GM21381 (cell line): ENCODE data around the gene UXS1.
A peak's percentile ranks its signal among the peaks of the same experiment; 100 is the strongest.

Source experiments
- ATAC-seq: cut with Tn5 transposase; IDR thresholded peaks from one replicate; pipeline ENCODE4 v1.9.1; 2021; ENCODE audit warnings: mild to moderate bottlenecking, moderate library complexity; ENCODE audit not compliant: unreplicated experiment

Gene UXS1

GRCh38 chr2:106189764-106190468 is 4.2 kb downstream of the UXS1 start:
- no peak for ATAC-seq

GRCh38 chr2:106189325-106189724 is 4.8 kb downstream of the UXS1 start:
- peak; percentile 14 for ATAC-seq

DNA sequence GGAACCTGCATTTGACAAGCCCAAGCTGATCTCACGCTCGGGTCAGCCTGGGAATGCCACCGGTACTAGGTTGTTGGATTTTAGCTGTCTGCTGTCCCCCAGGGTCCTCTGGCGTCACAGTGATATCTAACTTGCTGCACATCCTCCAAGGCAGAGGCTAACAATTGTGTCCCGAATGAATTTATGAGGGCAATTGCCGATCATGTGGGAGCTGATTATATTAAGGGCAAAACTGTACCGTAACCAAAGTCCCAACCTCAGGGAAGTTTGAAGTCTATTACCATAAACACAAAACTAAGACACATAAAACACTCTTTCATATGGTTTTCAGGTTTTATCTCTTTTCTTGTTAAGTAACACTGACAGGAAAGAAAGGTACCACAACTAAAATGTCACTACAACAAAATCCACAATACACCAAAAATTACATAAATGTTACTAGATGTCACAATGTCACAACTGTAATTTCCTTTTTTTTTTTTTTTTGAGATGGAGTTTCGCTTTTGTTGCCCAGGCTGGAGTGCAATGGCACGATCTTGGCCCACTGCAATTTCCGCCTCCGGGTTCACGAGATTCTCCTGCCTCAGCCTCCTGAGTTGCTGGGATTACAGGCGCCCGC is 6.7 kb downstream of the UXS1 start:
- no peak for ATAC-seq

- ATAC-seq: no peak
Observed at GRCh38 chr2:106185475-106186184, 8.5 kb downstream of the UXS1 start.

GRCh38 chr2:106184857-106185256 is 9.2 kb downstream of the UXS1 start:
- ATAC-seq: no peak

DNA sequence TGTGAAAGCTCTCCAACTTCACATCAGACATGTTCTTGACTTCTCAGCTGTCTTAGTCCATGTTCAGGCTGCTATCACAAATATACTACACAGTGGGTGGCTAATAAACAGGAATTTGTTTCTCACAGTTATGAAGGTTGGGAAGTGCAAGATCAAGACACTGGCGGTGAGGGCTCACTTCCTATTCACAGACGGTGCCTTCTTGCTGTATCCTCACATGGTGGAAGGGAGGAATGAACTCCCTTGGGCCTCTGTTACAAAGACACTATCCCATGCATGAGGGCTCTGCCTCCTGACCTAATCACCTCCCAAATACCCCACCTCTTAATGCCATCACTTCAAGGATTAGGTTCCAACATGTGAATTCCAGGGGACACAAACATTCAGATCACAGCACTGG is 9.7 kb downstream of the UXS1 start:
- no peak for ATAC-seq

DNA sequence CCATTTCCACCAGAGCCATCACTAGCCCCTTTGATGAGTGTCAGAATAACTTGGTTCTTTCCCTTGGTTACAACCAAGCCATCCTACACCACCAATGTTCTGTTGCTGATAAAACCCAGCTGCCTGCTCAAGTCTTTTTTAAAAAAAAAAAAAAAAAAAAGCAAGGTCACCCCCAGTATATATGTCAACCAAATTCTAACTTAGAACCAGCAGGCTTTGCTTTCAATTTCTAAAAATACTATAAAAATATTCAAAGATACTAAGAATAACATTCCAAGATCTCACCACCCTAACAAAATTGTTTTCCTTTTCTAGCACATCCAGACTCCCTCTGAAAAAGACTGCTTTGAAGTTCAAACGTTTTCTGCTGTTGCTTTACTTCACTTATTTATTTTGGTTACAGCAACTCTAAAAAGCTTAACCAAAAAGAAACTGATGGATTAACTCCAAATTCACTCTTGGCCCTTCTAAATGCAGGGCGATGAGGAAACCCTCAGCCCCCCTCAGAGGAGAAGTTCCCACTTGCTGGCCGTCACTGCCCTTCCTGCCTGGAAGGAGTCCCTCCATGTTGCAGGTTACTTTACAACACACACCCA is 10.9 kb downstream of the UXS1 start:
- no peak for ATAC-seq

- ATAC-seq: no peak
Observed at GRCh38 chr2:106181064-106181463, 13.0 kb downstream of the UXS1 start.

GRCh38 chr2:106180602-106181001 is 13.5 kb downstream of the UXS1 start:
- no peak for ATAC-seq

DNA sequence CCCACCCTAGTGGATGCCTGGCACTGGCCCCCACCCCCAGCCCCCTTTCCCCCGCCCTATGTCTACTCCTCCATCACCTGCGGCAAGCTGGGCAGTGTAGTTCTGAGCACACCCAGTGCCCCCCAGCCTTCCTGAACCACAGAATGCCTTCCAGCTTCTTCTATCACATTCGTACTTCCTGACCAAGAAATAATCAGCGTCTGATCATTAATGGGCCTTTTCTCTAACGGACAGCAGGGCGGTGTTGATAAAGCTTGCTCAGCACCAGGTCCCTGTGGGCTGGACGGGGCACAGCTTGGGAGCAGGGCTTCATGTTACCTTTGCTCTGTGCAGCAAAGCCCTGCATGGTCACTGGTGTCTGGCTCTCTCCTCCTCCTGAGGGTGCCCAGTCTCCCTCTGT is 15.4 kb downstream of the UXS1 start:
- ATAC-seq: no peak

DNA sequence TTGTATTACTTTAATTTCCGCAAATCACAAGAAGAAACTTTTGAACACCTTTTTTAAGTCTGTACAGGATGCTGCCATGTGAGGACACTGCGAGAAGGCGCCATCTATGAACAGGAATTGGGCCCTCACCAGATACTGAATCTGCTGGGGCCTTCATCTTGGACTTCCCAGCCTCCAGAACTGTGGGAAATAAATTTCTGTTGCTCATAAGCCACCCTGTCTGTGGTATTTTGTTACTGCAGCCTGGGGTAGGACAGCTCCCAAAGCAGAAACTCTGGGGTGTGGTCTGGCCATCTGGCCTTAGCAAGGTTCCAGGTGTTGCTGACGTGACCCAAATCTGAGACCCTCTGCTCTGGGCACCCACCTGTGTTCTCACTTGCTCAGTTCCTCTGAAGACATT is 16.5 kb downstream of the UXS1 start:
- no peak for ATAC-seq

DNA sequence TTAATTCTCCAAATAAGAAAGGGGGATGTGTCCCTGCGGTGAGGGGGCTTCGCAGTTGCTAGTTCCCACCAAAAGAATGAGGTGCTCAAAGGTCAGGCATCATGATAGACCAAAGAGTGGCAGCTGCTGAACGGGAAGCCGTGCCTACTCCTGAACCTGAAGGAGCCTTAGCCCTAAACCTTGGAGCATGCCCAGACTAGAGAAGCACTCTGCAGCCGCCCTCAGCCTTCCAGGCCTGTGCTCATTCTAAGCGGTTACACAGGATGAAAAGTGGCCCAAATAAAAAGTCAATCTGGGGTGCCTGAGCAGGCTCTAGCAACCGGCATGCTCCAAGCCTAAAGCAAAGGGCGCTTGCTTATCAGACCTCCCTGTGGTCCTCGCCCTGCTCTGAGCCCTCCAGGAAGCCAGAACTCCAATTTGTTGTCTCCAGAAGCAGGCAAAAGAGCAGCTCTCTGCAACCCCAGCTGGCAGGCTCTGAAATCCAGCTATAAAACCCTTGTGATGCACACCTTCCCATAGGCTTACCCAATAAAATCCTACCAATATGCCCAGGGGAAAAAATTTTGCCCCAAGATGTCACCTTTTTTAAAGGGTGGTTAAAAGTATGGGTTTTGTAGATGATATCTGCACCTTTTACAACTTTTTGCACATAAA is 17.5 kb downstream of the UXS1 start:
- no peak for ATAC-seq

DNA sequence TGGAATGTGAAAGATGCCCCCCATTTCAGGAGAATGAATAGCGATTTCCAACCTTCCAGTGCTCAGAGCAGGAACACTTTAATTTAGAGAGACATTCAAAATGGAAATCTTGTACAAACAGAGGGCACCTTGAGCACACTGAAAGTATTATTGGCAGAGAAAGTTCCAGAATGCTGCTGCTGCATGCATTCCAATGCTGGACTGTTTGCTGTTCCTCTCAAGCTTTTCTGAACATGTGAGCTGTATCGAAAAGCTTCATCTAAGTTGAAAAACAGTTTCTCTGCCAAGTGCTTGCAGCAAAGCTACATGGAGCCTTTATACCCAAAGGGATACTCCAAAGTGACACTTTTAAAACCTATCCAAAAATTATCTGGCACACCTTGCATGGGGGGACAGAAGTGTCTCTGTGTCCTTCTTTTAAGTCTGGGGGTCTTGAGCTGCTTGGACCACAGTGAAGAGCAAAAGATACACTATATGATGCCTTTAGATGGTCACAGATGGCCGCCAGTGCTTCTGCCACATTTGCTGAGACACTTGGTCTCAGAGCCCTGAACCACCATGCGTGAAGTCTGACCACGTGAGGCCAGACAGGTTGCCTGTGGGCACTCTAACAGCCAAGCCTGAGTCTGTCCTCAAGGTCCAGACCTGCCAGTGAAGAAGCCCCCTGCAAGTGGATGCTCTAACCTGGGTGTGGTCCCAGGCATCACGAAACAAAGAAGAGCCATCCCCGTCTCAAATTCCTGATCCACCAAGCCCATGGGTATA is 18.8 kb downstream of the UXS1 start:
- no peak for ATAC-seq

GRCh38 chr2:106174056-106174455 is 20.0 kb downstream of the UXS1 start:
- no peak for ATAC-seq

DNA sequence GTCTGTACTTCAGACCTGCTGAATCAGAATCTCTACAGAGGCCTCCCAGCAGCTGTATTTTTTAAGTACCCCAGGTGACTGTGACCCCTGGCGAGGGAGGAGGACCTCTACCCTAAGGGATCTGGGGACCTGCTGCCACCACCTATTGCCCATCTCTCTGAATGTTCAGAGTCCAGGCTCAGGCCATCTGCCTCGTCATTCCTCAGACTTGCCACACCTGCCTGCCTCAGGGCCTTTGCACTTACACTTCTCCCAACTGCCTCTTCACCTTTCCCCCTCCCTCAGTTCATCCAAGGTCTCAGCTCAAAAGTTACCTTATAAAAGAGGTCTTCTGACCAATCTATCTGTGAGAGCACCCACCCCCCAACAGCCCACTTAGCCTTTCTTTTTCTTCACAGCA is 21.5 kb downstream of the UXS1 start:
- ATAC-seq: no peak

GRCh38 chr2:106168657-106169056 is 25.4 kb downstream of the UXS1 start:
- no peak for ATAC-seq

DNA sequence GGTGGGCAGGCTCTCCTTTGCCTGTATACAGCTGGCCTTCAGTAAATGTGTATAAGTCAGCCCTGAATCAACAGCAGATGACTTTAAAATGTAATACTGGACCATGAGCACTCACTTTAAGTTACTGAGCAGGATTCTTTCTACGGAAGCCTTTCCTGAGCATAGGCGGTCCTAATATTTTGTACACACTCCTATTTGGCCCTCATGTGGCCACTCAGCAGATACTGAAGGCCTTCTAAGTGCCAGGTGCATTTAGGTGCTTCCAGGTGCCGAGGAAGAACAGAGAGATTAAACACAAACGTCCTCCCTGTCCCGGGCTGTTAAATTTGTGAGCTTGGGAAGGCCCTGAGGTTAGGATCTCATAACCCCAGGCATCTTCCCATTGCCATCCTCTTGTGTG is 27.0 kb downstream of the UXS1 start:
- no peak for ATAC-seq

GRCh38 chr2:106165561-106165960 is 28.5 kb downstream of the UXS1 start:
- ATAC-seq: no peak

DNA sequence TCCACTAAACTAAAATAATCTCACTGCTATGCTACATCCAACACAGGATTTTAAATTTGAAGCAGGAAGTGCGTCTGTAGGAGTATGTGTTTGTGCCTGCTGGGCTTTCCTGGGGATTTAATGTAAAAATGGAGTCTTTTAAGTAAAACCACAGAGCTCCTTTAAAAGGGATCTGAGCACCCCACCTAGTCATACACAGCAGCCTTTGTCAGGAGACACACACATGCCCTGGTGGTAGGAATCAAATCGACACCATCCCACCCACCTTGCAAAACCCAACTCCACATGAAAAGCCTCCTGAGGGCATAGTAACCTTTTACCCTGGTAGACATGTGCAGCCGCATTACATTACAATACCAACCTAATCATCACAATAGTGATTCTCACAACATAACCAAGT is 29.1 kb downstream of the UXS1 start:
- no peak for ATAC-seq

DNA sequence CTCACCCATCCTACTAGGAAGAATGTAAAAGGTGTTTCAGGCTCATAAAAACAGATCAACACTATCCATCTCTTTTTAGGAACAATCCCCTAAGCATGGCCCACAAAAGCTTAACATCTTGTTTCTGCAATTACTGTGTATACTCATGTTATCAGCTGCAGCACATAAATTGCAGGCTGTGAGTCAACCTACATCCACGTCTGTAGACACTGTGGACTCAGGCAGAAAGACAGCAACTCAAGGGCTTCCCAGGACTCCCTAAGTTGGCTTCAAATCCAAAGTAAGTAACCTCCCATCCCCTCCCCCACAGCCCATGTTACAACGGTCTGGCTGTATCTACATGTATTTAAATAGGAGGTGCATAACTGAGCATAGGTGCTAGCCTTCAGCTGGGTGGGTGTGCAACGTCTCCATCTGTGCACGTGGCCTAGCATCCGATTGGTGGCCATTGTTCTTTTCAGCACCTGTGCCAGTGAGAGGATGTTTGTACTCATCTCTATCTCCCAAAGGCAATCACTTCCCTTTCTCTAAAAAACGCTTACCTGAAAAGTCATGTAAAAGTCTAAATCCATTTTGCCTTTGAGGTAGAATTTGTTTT is 30.1 kb downstream of the UXS1 start:
- ATAC-seq: no peak
